OCI-LY1 (cell line): ENCODE data around the gene PLCB4.

Source experiments
- H2AFZ ChIP-seq: fragments of 200-600 bp; sonication (generic), shearing (Covaris generic); 2 replicates; pipeline ENCODE4 v1.6.0; 2014; ENCODE audit warnings: antibody characterized with exemption, mild to moderate bottlenecking, low read length
- H3F3A ChIP-seq: fragments of 200-600 bp; sonication (generic), shearing (Covaris generic); 2 replicates; pipeline ENCODE4 v1.6.0; 2014; ENCODE audit warnings: mild to moderate bottlenecking, antibody characterized with exemption, low read length, moderate library complexity; ENCODE audit not compliant: insufficient read depth
- H3K27ac ChIP-seq: fragments of 200-600 bp; sonication (generic); 2 replicates; pipeline ENCODE4 v1.5.1; 2014; ENCODE audit warnings: low read length, mixed run types, mild to moderate bottlenecking, low read depth; ENCODE audit not compliant: poor library complexity, severe bottlenecking
- H3K27me3 ChIP-seq: fragments of 200-600 bp; sonication (generic); 2 replicates; pipeline ENCODE4 v1.6.0; 2014; ENCODE audit warnings: antibody characterized with exemption, mild to moderate bottlenecking, low read length, moderate library complexity; ENCODE audit not compliant: insufficient read depth
- H3K36me3 ChIP-seq: fragments of 200-600 bp; sonication (generic); 2 replicates; pipeline ENCODE4 v1.6.1; 2014; ENCODE audit warnings: mild to moderate bottlenecking, antibody characterized with exemption, low read length, moderate library complexity, mixed read lengths; ENCODE audit not compliant: insufficient read depth
- H3K4me1 ChIP-seq: fragments of 200-600 bp; sonication (generic); 2 replicates; pipeline ENCODE4 v1.5.1; 2014; ENCODE audit warnings: mild to moderate bottlenecking, low read length, moderate library complexity; ENCODE audit not compliant: insufficient read depth, severe bottlenecking
- H3K4me2 ChIP-seq: fragments of 200-600 bp; sonication (generic), shearing (Covaris generic); 2 replicates; pipeline ENCODE4 v1.6.1; 2014; ENCODE audit warnings: low read length
- H3K4me3 ChIP-seq: fragments of 200-600 bp; sonication (generic); 2 replicates; pipeline ENCODE4 v1.5.1; 2014; ENCODE audit warnings: low read length, low read depth, mild to moderate bottlenecking, mixed read lengths; ENCODE audit not compliant: poor library complexity, severe bottlenecking
- H3K79me2 ChIP-seq: fragments of 200-600 bp; shearing (Covaris generic); 2 replicates; pipeline ENCODE4 v1.6.1; 2016; ENCODE audit warnings: mixed run types, low read length, mixed read lengths; ENCODE audit not compliant: insufficient read depth
- H3K9ac ChIP-seq: fragments of 200-600 bp; sonication (generic), shearing (Covaris generic); 2 replicates; pipeline ENCODE4 v1.6.1; 2014; ENCODE audit warnings: mild to moderate bottlenecking, low read length, mixed read lengths
- H3K9me2 ChIP-seq: fragments of 200-600 bp; sonication (generic), shearing (Covaris generic); 2 replicates; pipeline ENCODE4 v1.6.1; 2014; ENCODE audit warnings: low read depth, mild to moderate bottlenecking, low read length, mixed read lengths
- H3K9me3 ChIP-seq: fragments of 200-600 bp; shearing (Covaris generic); 2 replicates; pipeline ENCODE4 v1.6.1; 2014; ENCODE audit warnings: low read length, mixed read lengths
- H4K20me1 ChIP-seq: fragments of 200-600 bp; sonication (generic), shearing (Covaris generic); 2 replicates; pipeline ENCODE4 v1.6.0; 2016; ENCODE audit warnings: mild to moderate bottlenecking, low read length; ENCODE audit not compliant: insufficient read depth
- CTCF ChIP-seq: fragments of 200-600 bp; sonication (generic), shearing (Covaris generic); IDR thresholded peaks from 2 replicates; pipeline ENCODE4 v1.5.1; 2017; ENCODE audit warnings: mild to moderate bottlenecking, antibody characterized with exemption, low read length, moderate library complexity, mixed read lengths
- EZH2 ChIP-seq: fragments of 200-600 bp; sonication (generic), shearing (Covaris generic); IDR thresholded peaks from 2 replicates; pipeline ENCODE4 v1.8.0; 2017; ENCODE audit warnings: borderline replicate concordance, mixed run types, mild to moderate bottlenecking, antibody characterized with exemption, low read length, moderate library complexity, mixed read lengths

The PLCB4 gene

GRCh38 chr20:9475456-9475855, 406.6 kb downstream of the PLCB4 start:
- Histone ChIP-seq H3K9ac (no peak overlapping the region), H3F3A (no peaks in the 10 kb centered on the region), H3K4me1 (no peaks in the 10 kb centered on the region), H3K27me3 (0 out of 2 replicates have a peak, but pooled peaks cover 4% of the 10 kb centered on the region), H3K9me2 (no peaks in the 10 kb centered on the region), H3K27ac (no peak overlapping the region), H4K20me1 (no peaks in the 10 kb centered on the region), H3K4me3 (no peak overlapping the region), H2AFZ (no peak overlapping the region), H3K4me2 (no peak overlapping the region), H3K9me3 (no peaks in the 10 kb centered on the region), H3K36me3 (no peaks in the 10 kb centered on the region), H3K79me2 (no peaks in the 10 kb centered on the region)
- TF ChIP-seq EZH2: no peak
- TF ChIP-seq CTCF: no peak

GRCh38 chr20:9476174-9476573, 407.3 kb downstream of the PLCB4 start:
- Histone ChIP-seq H3K4me3 (no peak overlapping the region), H3K36me3 (no peaks in the 10 kb centered on the region), H3K27me3 (0 out of 2 replicates have a peak, but pooled peaks cover 4% of the 10 kb centered on the region), H4K20me1 (no peaks in the 10 kb centered on the region), H3F3A (no peaks in the 10 kb centered on the region), H3K9me3 (no peaks in the 10 kb centered on the region), H3K4me2 (no peak overlapping the region), H3K4me1 (no peaks in the 10 kb centered on the region), H3K27ac (no peak overlapping the region), H3K9me2 (no peaks in the 10 kb centered on the region), H3K9ac (no peak overlapping the region), H3K79me2 (no peaks in the 10 kb centered on the region), H2AFZ (no peak overlapping the region)
- TF ChIP-seq CTCF (no peak), EZH2 (no peak)

- H3K9me2 ChIP-seq: no peaks in the 10 kb centered on the region
- H3K36me3 ChIP-seq: no peaks in the 10 kb centered on the region
- 0 out of 2 replicates have a peak, but pooled peaks cover 4% of the 10 kb centered on the region for H3K27me3 ChIP-seq
- H3K9ac ChIP-seq: no peak overlapping the region
- H3K4me3 ChIP-seq: no peak overlapping the region
- no peak overlapping the region for H3K27ac ChIP-seq
- TF ChIP-seq CTCF: no peak
- H4K20me1 ChIP-seq: no peaks in the 10 kb centered on the region
- H3K4me2 ChIP-seq: no peak overlapping the region
- H3F3A ChIP-seq: no peaks in the 10 kb centered on the region
- no peak overlapping the region for H2AFZ ChIP-seq
- no peaks in the 10 kb centered on the region for H3K9me3 ChIP-seq
- no peaks in the 10 kb centered on the region for H3K79me2 ChIP-seq
- no peaks in the 10 kb centered on the region for H3K4me1 ChIP-seq
Measured at GRCh38 chr20:9476637-9477036, 407.8 kb downstream of the PLCB4 start.
